HEK293 (cell line): ENCODE measurements around the gene SAMD4A.

ENCODE experiments used
- HOXC10 ChIP-seq: sonication (generic); formaldehyde crosslinking; IDR thresholded peaks from 2 replicates; pipeline ENCODE4 v1.8.1; 2023; ENCODE audit warnings: mild to moderate bottlenecking, missing genetic modification reagents
- SP2 ChIP-seq: fragments of 450-650 bp; formaldehyde crosslinking; IDR thresholded peaks from 2 replicates; pipeline ENCODE4 v1.5.1; 2016; ENCODE audit warnings: missing biosample characterization, missing genetic modification characterization
- YY1 ChIP-seq: fragments of 450-650 bp; formaldehyde crosslinking; IDR thresholded peaks from 2 replicates; pipeline ENCODE4 v1.5.1; 2018; ENCODE audit warnings: missing biosample characterization, missing genetic modification characterization
- ZNF10 ChIP-seq: fragments of 450-650 bp; formaldehyde crosslinking; IDR thresholded peaks from 2 replicates; pipeline ENCODE4 v1.5.1; 2017; ENCODE audit warnings: missing biosample characterization, missing genetic modification characterization
- ZNF114 ChIP-seq: fragments of 450-650 bp; formaldehyde crosslinking; IDR thresholded peaks from 2 replicates; pipeline ENCODE4 v1.5.0; 2017; ENCODE audit warnings: missing biosample characterization, missing genetic modification characterization
- ZNF174 ChIP-seq: fragments of 450-650 bp; formaldehyde crosslinking; IDR thresholded peaks from 2 replicates; pipeline ENCODE4 v1.5.0; 2017; ENCODE audit warnings: missing biosample characterization, mild to moderate bottlenecking, missing genetic modification characterization
- ZNF324 ChIP-seq: fragments of 450-650 bp; formaldehyde crosslinking; IDR thresholded peaks from 2 replicates; pipeline ENCODE4 v1.5.1; 2016; ENCODE audit warnings: missing biosample characterization, missing genetic modification characterization
- ZNF341 ChIP-seq: fragments of 450-650 bp; formaldehyde crosslinking; IDR thresholded peaks from 2 replicates; pipeline ENCODE4; 2016; ENCODE audit warnings: low read depth, missing biosample characterization, missing genetic modification characterization
- ZNF362 ChIP-seq: fragments of 450-650 bp; formaldehyde crosslinking; IDR thresholded peaks from 2 replicates; pipeline ENCODE4 v1.5.1; 2016; ENCODE audit warnings: missing biosample characterization, missing genetic modification characterization
- ZNF449 ChIP-seq: fragments of 450-650 bp; formaldehyde crosslinking; IDR thresholded peaks from 2 replicates; pipeline ENCODE4 v1.5.1; 2017; ENCODE audit warnings: missing biosample characterization, mild to moderate bottlenecking, missing genetic modification characterization, moderate library complexity
- ZNF639 ChIP-seq: fragments of 450-650 bp; formaldehyde crosslinking; IDR thresholded peaks from 2 replicates; pipeline ENCODE4 v1.5.1; 2016; ENCODE audit warnings: missing biosample characterization, missing genetic modification characterization
- ZNF660 ChIP-seq: fragments of 450-650 bp; IDR thresholded peaks from 2 replicates; pipeline ENCODE4 v1.5.1; 2018; ENCODE audit warnings: missing biosample characterization, mild to moderate bottlenecking, missing genetic modification characterization
- TF ChIP-seq, protein P1 (sequence below): fragments of 450-650 bp; formaldehyde crosslinking; IDR thresholded peaks from 2 replicates; pipeline ENCODE4 v1.5.1; 2016; ENCODE audit warnings: missing biosample characterization, missing genetic modification characterization
- TF ChIP-seq, protein P2 (sequence below): IDR thresholded peaks from 2 replicates; pipeline ENCODE4 v1.6.1; 2011; ENCODE audit warnings: mild to moderate bottlenecking, low read depth, low read length, borderline replicate concordance

DNA sequence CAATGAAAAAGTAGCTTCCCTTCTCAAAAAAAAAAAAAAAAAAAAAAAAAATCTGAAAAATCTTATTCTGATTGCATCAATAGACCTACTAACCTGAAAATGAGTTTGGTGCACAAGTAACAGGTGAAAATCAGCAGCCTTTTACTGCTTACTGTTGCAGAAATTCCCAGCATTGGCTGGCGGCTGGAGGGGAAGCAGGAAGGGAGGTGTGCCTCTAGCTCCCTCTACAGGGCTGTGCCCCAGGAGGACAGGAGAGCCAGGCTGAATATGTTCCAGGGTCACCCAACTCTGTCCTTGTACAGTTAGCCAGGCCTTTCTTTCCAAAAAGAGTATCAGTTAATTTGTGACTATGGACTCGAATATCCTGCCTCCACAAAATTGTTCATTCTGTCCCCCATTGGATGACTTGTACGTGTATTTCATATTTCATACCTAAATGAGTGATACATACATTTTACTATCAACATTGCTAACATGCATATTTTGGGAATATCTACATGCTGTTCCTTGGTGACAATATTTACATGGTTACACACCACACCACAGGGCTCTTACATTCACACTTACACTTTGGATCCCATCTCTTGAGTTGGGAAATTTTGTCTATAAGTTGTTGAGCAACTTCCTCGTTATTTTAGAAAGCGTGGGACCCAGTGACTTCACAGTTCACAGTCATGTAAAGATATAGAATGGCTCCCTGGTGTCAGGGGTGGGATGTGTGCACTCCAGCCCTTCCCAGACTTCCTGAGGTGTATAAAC is 124.8 kb downstream of the SAMD4A start:
- TF ChIP-seq, protein P1, sequence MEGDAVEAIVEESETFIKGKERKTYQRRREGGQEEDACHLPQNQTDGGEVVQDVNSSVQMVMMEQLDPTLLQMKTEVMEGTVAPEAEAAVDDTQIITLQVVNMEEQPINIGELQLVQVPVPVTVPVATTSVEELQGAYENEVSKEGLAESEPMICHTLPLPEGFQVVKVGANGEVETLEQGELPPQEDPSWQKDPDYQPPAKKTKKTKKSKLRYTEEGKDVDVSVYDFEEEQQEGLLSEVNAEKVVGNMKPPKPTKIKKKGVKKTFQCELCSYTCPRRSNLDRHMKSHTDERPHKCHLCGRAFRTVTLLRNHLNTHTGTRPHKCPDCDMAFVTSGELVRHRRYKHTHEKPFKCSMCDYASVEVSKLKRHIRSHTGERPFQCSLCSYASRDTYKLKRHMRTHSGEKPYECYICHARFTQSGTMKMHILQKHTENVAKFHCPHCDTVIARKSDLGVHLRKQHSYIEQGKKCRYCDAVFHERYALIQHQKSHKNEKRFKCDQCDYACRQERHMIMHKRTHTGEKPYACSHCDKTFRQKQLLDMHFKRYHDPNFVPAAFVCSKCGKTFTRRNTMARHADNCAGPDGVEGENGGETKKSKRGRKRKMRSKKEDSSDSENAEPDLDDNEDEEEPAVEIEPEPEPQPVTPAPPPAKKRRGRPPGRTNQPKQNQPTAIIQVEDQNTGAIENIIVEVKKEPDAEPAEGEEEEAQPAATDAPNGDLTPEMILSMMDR = 0 out of 2 replicates have a peak, but pooled peaks have one; percentile 15
- TF ChIP-seq HOXC10 (CRISPR knock-in tag) (no peak), SP2 (no peak), ZNF10 (tag by site-specific recombination) (no peak), ZNF114 (tag by site-specific recombination) (no peak), ZNF449 (tag by site-specific recombination) (no peak), ZNF639 (tag by site-specific recombination) (no peak), ZNF341 (no peak), ZNF174 (no peak), ZNF660 (tag by site-specific recombination) (no peak), ZNF324 (tag by site-specific recombination) (no peak), YY1 (tag by site-specific recombination) (no peak), ZNF362 (no peak)
- TF ChIP-seq, protein P2, sequence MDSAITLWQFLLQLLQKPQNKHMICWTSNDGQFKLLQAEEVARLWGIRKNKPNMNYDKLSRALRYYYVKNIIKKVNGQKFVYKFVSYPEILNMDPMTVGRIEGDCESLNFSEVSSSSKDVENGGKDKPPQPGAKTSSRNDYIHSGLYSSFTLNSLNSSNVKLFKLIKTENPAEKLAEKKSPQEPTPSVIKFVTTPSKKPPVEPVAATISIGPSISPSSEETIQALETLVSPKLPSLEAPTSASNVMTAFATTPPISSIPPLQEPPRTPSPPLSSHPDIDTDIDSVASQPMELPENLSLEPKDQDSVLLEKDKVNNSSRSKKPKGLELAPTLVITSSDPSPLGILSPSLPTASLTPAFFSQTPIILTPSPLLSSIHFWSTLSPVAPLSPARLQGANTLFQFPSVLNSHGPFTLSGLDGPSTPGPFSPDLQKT = no peak
